ENCODE data around the gene NAPG.
A peak's percentile ranks its signal among the peaks of the same experiment; 100 is the strongest.

NAPG gene

GRCh38 chr18:10523544-10523943, 2.3 kb upstream of the NAPG start:
- no peak overlapping the region for H3K9ac ChIP-seq (ENCODE audit: low read length)
- H3K4me2 ChIP-seq (ENCODE audit: low read length) = no peak overlapping the region
- peaks cover 10% of the 10 kb centered on the region; the same call in 1 of the 2 replicates for H4K20me1 ChIP-seq (ENCODE audit: insufficient read depth, low read length)
- H3K4me1 ChIP-seq (ENCODE audit: low read length) = peaks cover 22% of the 10 kb centered on the region
- H3K36me3 ChIP-seq (replicated peaks; ENCODE audit: low read depth, low read length) = no peaks in the 10 kb centered on the region
- no peak for TF ChIP-seq EZH2phosphoT487 (IDR thresholded peaks at IDR 0.05; ENCODE audit: low read depth)
- no peak for TF ChIP-seq CTCF (IDR thresholded peaks at IDR 0.05; ENCODE audit: low read depth, low read length)
- peaks cover 18% of the 10 kb centered on the region for H3K27me3 ChIP-seq (ENCODE audit: low read depth, low read length)
- peaks cover 24% of the 10 kb centered on the region for H3K79me2 ChIP-seq (ENCODE audit: low read length)
- no peaks in the 10 kb centered on the region for H3K9me3 ChIP-seq (ENCODE audit: insufficient read depth, low read length)
- H2AFZ ChIP-seq (ENCODE audit: low read depth, low read length) = no peak overlapping the region
- no peak overlapping the region for H3K27ac ChIP-seq (ENCODE audit: low read length)
- no peak overlapping the region for H3K4me3 ChIP-seq (ENCODE audit: low read length)

GRCh38 chr18:10524507-10525370, 1.1 kb upstream of the NAPG start:
- TF ChIP-seq CTCF (IDR thresholded peaks at IDR 0.05; ENCODE audit: low read depth, low read length) (no peak), EZH2phosphoT487 (IDR thresholded peaks at IDR 0.05; ENCODE audit: low read depth) (no peak)
- Histone ChIP-seq H3K4me2 (ENCODE audit: low read length) (peak overlapping the region; percentile 70), H4K20me1 (ENCODE audit: insufficient read depth, low read length) (peaks cover 22% of the 10 kb centered on the region; the same call in 1 of the 2 replicates), H2AFZ (ENCODE audit: low read depth, low read length) (peak overlapping the region; percentile 75), H3K4me1 (ENCODE audit: low read length) (peaks cover 30% of the 10 kb centered on the region), H3K9me3 (ENCODE audit: insufficient read depth, low read length) (no peaks in the 10 kb centered on the region), H3K79me2 (ENCODE audit: low read length) (peaks cover 36% of the 10 kb centered on the region), H3K27ac (ENCODE audit: low read length) (no peak overlapping the region), H3K27me3 (ENCODE audit: low read depth, low read length) (peaks cover 12% of the 10 kb centered on the region), H3K9ac (ENCODE audit: low read length) (peak overlapping the region; percentile 26; the same call in 1 of the 2 replicates), H3K36me3 (replicated peaks; ENCODE audit: low read depth, low read length) (no peaks in the 10 kb centered on the region), H3K4me3 (ENCODE audit: low read length) (peak overlapping the region; percentile 86)

- Histone ChIP-seq H2AFZ (ENCODE audit: low read depth, low read length) (peak overlapping the region; percentile 75), H3K27ac (ENCODE audit: low read length) (no peak overlapping the region), H3K9ac (ENCODE audit: low read length) (peak overlapping the region; percentile 26), H3K4me2 (ENCODE audit: low read length) (peak overlapping the region; percentile 70), H3K4me1 (ENCODE audit: low read length) (peaks cover 33% of the 10 kb centered on the region), H3K79me2 (ENCODE audit: low read length) (peaks cover 42% of the 10 kb centered on the region), H3K36me3 (replicated peaks; ENCODE audit: low read depth, low read length) (no peaks in the 10 kb centered on the region), H3K27me3 (ENCODE audit: low read depth, low read length) (peaks cover 12% of the 10 kb centered on the region), H3K9me3 (ENCODE audit: insufficient read depth, low read length) (no peaks in the 10 kb centered on the region), H3K4me3 (ENCODE audit: low read length) (peak overlapping the region; percentile 86), H4K20me1 (ENCODE audit: insufficient read depth, low read length) (peaks cover 26% of the 10 kb centered on the region)
- no peak for TF ChIP-seq EZH2phosphoT487 (IDR thresholded peaks at IDR 0.05; ENCODE audit: low read depth)
- TF ChIP-seq CTCF (IDR thresholded peaks at IDR 0.05; ENCODE audit: low read depth, low read length) = no peak
These were observed 496 bp upstream of the NAPG start for GRCh38 chr18:10525371-10525691.

- Histone ChIP-seq H3K27ac (ENCODE audit: low read length) (peak overlapping the region; percentile 47), H3K4me2 (ENCODE audit: low read length) (peak overlapping the region; percentile 78), H3K79me2 (ENCODE audit: low read length) (peaks cover 54% of the 10 kb centered on the region), H3K9ac (ENCODE audit: low read length) (peak overlapping the region; percentile 83), H3K27me3 (ENCODE audit: low read depth, low read length) (peaks cover 11% of the 10 kb centered on the region), H3K4me1 (ENCODE audit: low read length) (peaks cover 39% of the 10 kb centered on the region), H3K36me3 (replicated peaks; ENCODE audit: low read depth, low read length) (no peaks in the 10 kb centered on the region), H3K4me3 (ENCODE audit: low read length) (peak overlapping the region; percentile 86), H4K20me1 (ENCODE audit: insufficient read depth, low read length) (peaks cover 33% of the 10 kb centered on the region), H2AFZ (ENCODE audit: low read depth, low read length) (peak overlapping the region; percentile 33; the same call in 1 of the 2 replicates), H3K9me3 (ENCODE audit: insufficient read depth, low read length) (no peaks in the 10 kb centered on the region)
- 0 out of 2 replicates have a peak, but pooled peaks have one; percentile 6 for TF ChIP-seq CTCF (IDR thresholded peaks at IDR 0.05; ENCODE audit: low read depth, low read length)
- no peak for TF ChIP-seq EZH2phosphoT487 (IDR thresholded peaks at IDR 0.05; ENCODE audit: low read depth)
These were observed 728 bp downstream of the NAPG start for GRCh38 chr18:10526561-10526949.
